Measurements from ENCODE around the gene RRAS2.
"Not testable (repeated sequence)": the region's sequence is repeated elsewhere in the genome, so short reads cannot be mapped to it uniquely, and the experiment has no call there.

Gene RRAS2

DNA sequence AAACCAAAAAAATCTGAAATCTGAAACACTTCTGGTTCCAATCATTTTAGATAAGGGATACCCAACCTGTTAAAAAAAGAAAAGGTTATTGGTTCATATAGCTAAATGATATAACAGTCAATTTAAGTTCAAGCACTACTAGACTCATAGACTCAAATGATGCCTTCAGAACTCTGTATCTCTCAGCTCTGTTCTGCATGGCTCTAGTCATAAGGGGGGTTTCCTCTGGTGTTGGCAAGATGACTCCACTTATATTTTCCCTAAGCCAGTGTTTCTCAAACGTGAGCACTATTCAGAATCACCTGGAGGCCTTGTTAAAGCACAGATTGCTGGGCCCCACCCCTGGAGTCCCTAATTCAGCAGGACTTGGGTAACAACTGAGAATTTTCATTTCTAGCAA lies 11.5 kb upstream of the RRAS2 start:
- DNase-seq, result no peak

DNA sequence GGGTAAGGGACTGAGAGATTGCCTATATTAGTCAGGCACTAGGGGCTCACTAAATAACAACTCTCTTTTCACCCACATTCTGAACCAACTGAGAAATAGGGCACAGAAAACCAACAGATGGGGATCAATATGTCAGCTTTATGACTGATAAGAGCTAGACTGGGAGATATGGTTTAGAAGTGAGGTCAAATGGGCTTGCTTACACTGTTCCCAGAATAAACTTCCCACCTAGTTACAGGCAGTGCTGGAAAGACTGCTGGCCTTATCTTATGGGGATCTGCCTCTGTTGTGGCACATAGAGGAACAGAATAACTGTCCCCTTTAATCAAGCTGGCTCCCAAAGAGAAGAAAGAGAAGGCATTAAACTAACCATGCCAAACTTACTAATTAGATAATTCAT lies 10.6 kb upstream of the RRAS2 start:
- DNase-seq, result no peak

DNA sequence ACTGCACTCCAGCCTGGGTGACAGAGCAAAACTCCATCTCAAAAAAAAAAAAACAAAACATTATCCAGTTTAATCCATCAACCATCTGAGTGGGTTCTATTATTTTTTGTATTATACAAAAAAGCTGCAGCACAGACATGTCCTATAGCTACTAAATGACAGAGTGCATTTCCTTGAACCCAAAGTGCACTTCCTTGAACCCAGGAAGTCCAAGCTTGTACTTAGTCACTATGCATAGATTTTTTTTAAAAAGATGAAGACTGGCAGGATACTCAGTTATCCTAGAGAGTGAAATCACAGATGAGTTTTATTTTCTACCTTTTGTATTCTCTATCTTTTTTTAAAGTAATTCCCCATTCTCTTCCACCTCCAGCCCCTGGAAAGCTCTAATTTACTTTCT lies 8.0 kb upstream of the RRAS2 start:
- DNase-seq, result no peak

DNA sequence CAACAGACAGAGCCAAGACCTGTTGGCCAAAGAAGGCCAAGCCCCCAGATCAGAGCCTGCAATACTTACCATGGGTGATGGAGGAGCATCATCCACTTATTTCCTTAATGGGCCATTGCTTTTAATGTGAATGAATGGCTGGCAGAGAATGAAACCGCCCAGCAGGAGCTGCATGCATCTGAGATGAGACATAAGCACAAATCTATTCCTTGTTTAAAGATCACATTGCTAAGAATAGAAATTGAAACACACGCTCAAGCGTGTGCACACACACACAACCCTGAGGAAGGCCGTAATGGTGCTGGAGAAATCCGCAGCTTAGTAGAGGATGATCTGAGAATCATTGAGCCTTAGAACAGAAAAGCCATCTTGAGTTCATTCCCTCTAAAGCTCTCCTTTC lies 5.3 kb upstream of the RRAS2 start:
- DNase-seq, result no peak

DNA sequence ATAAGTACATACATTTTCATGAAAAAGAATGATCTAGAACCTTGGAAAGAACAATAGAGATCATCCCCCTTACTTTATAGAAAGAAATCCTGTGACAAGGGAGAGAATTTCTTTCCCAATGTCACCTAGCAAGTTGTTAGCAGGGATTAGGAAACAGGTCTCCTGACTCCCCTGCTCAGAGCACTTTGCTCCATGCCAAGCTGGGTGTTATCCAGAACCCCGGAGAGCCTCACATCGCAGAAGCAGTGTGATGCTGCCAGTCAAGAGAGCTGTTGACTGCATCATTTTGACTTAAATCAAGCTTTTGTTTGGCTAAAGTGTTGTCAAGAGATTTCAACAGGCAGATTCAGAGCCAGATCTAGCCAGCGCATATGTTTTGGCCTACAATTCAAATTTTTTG lies 3.6 kb upstream of the RRAS2 start:
- no peak for DNase-seq

DNA sequence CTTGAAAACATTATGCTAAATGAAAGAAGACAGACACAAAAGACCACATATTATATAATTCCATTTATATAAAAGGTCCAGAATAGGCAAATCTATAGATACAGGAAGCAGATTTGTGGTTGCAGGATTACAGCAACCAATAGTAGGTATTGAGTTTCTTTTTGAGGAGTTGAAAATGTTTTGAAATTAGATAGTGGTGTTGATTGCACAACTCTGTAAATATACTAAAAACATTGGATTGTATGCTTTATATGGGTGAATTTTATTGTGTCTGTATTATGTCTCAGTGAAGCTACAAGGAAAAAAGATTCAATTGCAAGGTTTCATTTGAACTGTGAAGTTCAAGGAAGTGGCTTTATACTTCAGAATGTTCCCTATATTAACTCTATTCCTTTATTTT lies 3.0 kb upstream of the RRAS2 start:
- no peak for DNase-seq

DNA sequence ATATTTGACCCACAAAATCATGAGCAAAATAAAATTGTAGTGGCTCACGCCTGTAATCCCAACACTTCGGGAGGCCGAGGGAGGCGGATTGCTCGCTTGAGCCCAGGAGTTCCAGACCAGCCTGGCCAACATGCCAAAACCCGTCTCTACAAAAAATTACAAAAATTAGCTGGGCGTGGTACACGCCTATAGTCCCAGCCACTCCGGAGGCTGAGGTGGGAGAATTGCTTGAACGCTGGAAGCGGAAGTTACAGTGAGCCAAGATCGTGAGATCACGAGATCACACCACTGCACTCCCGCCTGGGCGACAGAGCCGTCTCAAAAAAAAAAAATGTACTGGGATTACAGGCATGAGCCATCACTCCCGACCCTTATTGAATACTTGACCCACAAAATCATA lies 2.0 kb upstream of the RRAS2 start:
- no peak for DNase-seq

DNA sequence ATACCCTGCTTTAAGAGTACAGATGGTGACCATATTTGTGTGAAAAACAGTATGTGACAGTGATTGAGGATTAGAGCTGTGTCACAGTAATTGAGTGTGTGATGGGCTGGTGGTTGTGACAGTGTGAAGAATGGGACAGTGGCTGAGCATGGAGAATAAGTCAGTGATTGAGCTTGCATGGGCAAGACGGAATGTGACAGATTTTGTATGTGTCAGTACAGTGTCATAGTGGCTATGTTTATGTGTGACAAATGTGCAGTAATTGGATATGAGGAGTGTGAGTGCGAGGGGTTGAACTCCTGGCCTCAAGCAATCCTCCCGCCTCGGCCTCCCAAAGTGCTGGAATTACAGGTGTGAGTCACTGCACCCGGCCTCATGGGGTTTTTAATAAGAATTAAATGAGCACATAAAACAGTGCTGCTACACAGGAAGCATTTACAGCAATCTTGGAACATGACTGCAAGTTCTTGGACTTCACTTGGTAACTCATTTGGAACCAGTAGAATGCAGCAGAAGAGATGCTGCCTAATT lies 583 bp upstream of the RRAS2 start:
- no peak for DNase-seq

DNA sequence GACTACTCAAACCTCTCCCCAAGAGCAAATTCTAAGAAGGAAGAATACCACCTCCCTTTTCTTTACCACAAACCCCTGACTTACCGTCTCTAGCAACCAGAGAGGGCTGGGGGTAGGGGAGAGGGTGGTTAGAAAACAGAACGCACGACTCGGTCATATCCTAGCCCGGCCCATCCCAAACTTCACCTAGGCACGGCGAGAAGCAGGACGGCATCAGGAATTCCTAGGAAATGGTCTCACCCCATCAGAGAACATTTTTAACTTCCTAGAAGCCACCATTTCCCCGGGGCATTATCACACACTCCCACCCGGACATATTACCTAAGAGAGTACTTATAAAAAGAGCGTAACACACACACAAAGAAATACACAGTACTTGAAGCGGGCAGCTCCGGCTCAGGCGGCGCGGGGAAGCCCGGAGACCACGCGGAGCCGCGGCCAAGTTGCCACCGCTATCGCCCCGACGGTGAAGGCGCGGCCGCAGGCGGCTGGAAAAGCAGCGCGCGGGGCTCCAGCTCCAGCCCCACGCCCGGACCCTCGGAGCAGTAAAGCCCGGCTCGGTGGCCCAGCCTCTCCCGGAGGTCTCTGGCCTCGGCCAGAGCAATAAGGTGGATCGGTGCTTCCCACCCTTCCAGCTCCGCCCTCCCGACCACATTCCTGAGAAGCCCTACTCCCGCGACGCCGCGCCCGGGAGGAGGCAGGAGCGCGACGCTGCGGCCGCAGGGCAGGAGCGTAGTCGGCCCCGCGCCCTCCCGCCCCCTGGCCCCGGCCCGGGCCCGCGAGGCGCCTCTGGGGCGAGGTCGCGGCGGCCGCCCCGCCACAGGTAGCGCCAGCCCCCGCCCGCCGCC lies 878 bp downstream of the RRAS2 start:
- peak; percentile 58 to 60 for DNase-seq

DNA sequence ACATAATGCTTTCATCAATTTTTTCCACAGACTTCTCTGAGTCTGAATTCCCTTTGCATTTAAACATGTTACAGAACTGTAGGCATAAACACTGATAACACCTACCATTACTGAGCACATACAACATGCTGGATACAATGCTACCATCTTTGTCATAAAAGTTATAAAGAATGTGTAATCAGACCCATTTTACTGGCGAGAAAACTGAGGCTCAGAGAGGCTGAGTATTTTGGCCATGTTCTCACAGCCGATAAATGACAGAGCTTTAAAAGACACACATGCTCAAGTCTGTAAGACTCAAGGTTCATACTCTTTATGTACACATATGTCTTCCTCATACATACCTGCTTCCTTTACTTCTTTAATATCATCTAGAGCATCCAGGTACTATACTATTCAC lies 2.6 kb downstream of the RRAS2 start:
- no peak for DNase-seq

DNA sequence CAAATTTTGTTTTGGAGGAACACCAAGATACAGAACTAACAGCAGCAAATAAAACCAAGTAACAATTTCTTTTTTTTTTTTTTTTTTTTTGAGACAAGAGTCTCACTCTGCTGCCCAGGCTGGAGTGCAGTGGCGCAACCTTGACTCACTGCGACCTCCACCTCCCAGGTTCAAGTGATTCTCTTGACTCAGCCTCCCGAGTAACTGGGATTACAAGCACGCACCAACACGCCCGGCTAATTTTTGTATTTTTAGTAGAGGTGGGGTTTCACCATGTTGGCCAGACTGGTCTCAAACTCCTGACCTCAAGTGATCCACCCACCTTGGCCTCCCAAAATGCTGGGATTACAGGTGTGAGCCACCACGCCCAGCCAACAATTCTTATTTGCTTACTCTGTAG lies 4.4 kb downstream of the RRAS2 start:
- DNase-seq, result not testable (repeated sequence)

DNA sequence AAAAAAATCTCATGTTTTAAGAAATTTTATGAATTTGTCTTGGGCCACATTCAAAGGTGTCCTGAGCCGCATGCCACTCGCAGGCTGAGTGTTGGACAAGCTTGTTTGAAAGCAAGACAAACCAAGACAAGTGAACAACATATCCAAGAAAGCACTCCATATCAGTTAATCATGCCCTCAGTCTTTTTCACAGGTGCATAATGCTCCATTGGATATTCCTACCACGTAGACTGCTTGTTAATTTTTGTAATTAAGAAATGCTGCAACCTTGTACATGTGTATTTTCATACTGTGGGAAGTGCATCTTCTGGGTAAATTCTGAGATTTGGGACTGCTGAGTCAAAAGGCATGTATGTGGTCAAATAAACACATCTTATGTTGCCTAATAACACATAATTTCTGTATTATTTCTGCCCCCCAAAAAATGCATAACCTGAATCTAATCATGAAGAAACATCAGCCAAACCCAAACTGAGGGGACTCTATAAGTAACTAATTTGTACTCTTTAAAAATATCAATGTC lies 8.2 kb downstream of the RRAS2 start:
- no peak for DNase-seq

DNA sequence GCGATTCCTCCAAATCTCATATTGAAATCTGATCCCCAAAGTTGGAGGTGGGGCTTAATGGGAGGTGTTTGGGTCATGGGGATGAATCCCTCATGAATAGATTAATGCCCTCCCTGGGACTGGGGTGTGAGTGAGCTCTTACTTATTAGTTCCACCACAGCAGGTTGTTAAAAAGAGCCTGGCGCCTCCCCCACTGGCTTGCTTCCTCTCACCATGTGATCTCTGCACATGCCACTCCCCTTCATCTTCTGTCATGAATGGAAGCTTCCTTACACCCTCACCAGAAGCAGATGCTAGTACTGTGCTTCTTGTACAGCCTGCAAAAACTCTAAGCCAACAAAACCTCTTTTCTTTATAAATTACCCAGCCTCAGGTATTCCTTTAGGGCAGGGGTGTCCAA lies 8.8 kb downstream of the RRAS2 start:
- DNase-seq, result no peak

DNA sequence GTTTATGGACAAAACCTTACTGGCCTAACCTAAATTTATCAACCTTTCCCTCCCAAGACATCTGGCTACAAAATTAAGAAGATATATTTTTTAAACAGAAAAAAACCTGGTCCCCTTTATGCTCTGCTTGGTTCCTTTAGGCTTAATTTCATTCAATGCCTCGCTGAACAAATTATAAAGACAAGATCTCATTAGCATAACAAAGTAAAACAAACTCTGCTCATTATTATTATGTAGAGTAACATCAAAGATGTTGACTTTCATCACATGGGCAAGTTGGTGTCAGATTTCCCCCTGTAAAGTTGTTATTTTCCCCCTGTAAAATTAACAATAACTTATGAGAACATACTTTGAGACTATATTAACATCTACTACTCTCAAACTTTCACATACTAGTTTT lies 11.0 kb downstream of the RRAS2 start:
- DNase-seq, result no peak

DNA sequence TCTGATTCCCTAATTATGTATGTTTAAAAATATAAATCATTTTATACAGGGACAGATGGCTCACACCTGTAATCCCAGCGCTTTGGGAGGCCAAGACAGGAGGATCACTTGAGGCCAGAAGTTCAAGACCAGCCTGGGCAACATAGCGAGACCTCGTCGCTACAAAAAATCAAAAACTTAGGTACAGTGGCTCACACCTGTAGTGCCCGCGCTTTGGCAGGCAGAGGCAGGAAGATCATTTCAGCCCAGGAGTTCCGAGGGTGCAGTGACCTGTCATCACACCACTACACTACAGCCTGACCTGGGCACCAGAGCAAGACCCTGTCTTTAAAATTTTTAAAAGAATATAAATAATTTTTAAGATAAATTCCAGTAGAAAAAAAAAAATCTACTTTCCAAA lies 11.5 kb downstream of the RRAS2 start:
- no peak for DNase-seq

DNA sequence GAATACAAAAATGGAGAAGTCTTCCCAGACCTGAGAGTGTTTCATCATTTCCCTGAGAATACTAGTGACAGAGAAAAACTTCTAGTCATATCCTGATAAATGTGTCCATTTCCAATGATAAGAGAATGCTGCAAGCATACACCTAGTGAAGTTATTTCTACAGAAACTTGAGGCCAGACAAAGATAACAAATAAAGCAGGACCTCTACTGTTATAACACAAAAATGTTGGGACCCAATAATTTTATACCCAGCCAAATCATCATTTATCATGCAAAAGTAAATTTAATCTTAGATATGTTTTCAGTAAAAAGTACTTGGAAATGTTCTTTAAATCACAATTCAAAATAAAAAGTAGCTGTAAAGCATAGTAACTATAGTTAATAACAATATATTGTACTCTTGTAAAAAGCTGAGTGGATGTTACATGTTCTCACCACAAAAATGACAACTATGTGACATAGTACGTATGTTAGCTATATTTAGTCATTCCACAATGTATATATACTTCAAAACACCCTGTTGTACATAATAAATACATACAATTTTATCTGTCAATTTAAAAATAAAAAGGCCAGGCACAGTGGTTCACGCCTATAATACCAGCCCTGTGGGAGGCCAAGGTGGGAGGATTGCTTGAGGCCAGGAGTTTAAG lies 12.6 kb downstream of the RRAS2 start:
- DNase-seq, result no peak

DNA sequence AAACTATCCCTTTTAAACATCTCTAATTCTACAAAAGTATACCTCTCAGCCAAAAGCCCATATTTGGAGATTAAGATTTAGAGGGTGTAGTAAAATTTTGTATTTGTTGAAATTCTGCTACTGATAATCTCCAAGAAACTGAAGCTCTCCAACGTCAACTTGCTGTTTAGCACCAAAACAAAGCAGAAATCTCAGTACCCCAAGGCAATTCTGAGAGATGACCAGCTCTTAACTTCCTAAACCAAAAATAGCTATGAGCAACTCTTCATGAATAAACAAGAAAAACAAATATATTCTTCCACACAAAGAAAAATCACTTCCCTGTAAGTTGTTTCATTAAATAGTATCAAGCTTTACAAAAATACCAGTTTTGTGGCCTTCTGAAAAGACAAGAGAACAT lies 13.3 kb downstream of the RRAS2 start:
- no peak for DNase-seq

DNA sequence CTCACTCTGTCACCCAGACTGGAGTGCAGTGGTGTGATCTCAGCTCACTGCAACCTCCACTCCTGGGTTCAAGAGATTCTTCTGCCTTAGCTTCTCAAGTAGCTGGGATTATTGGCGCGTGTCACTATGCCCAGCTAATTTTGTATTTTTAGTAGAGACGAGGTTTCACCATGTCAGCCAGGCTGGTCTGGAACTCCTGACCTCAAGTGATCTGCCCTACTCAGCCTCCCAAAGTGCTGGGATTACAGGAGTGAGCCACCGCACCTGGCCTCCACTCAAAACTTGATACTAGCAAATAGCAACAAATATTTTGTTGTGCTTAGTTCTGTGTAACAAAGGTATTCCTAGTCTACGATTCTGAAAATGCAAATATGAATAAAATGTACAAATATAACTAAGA lies 14.0 kb downstream of the RRAS2 start:
- DNase-seq, result not testable (repeated sequence)

DNA sequence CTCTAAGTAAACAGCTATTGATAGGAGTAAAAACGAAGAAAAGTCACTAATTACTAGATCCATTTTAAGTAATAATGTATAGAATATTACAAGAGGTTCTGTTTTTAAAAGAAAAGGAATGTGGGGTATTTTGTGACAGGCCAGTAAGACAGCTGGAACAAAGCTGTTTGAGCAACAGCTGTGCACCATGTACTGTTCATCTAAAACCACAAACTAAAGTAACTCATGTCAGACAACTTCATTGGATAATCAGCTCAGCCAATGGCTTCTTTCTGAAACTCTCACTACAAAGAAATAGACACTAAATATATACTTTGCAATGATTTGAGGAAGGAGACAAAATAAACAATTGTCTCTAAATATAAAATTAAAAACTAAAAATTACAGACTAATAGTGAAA lies 16.1 kb downstream of the RRAS2 start:
- DNase-seq, result no peak

DNA sequence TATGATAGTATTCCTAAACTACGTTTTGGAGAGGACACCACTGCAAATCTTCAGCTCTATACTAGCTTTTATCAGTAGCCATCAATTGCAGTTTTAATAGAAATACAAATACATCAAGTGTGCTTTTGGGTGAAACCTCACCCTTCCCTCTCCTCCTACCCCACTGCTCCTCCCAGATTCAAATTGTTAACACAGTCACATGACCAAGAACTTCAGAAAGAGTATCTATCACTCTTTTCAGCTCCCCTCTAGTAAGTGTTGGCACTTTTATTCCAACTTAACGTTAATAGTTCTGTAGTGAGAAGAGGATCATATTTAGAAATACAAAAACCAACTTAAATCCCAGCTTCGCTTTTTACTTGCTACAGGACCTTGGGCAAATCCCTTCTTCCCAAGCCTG lies 17.0 kb downstream of the RRAS2 start:
- DNase-seq, result no peak

DNA sequence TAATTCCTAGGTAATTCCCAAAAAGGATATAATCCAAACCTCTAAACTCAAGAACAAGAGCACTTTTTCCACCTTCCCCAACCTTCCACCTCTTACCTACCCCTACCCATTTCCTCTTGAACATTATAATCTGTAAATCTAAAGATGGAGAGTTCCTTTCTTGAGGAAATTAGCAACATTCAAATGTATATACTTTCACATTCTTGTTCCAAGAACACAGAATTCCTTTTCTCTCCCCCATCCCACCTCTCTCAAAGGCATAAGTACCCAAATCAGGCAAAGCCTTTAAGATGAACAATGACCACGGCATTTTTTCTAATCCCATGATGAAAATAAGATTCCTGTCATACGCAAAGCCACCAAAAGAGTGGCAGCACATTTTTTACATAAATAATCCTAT lies 18.3 kb downstream of the RRAS2 start:
- DNase-seq, result no peak

DNA sequence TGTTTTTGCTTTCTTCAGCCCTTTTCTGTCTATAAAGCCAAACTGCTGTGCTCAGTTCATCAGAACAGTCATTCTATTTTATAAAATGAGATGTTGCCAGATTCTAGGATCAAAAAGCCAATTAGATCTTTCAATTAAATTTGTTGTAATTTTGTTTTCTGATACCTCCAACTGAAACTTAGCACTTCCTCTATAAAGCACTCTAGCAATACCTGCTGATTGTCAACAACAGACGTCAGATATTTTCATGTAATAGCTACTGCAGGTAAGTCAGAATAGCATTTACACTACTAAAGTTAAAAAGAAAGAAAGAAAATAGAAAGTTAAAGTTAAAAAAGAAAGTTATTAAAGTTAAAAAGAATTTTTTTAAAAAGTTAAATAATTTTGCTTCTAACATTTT lies 19.6 kb downstream of the RRAS2 start:
- no peak for DNase-seq

DNA sequence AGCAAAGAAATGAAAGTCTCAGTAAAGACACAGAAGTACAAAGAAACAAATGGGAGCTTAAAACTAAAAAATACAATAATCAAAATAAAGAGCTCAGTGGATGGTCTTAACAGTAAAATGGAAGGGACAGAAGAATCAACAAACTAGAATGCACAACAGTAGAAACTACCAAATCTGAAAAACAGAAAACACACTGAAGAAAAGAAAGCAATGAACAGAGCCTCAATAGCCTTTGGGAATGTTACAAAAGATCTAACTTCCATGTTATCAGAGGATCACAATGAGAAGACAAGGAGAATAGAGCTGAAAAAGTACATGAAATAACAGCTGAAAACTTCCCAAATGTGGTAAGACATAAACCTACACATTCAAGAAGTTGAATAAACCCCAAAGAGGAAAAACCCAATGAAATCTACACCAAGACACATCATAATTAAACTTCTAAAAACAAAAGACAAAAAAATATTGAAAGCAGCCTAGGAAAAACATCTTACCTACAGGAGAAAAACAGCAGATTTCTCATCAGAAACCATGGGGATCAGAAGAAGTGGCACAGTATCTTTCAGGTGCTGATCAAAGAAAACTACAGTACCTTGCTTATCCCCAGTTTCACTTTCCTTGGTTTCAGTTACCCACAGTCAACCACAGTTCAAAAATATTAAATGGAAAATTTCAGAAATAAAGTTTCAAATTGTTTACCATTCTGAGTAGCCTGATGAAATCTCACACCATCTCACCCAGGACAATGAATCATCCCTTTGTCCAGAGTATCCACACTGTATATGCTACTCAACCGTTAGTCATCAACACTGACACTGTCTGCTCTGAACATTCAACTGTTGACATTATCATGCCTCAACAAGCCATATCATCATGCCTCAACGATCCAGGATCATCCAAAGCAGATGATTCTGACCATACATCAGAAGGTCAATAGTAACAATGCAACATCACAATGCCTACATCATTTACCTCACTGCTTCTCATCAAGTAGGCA lies 22.2 kb downstream of the RRAS2 start:
- no peak for DNase-seq
